Kidney epithelial cell (primary cell): ENCODE measurements around the gene UNKL. TPM values are rescaled to one million over a fixed set of nuclear protein-coding genes. Genes with fewer than 3 reads are reported as not detected.

Experiments
- DNase-seq: peaks from one replicate; pipeline ENCODE4 v3.0.0-alpha.2; 2010; ENCODE audit warnings: low read depth
- H3K27me3 ChIP-seq: 2 replicates; pipeline ENCODE4 v1.6.0; 2011; ENCODE audit warnings: low read length; ENCODE audit not compliant: control insufficient read depth, insufficient read depth
- H3K36me3 ChIP-seq: 2 replicates; pipeline ENCODE4 v1.5.1; 2011; ENCODE audit warnings: low read length; ENCODE audit not compliant: control insufficient read depth, insufficient read depth
- H3K4me3 ChIP-seq: 2 replicates; pipeline ENCODE4 v1.5.1; 2011; ENCODE audit warnings: low read depth, mild to moderate bottlenecking, control low read depth, low read length
- CTCF ChIP-seq: IDR thresholded peaks from 2 replicates; pipeline ENCODE4 v1.5.1; 2011; ENCODE audit warnings: mild to moderate bottlenecking, moderate library complexity, low read length, control low read depth, inconsistent platforms; ENCODE audit not compliant: insufficient read depth, poor library complexity, severe bottlenecking
- total RNA-seq: library from RNA; depleted of rRNA; stranded (reverse); fragments of >200 nt; gene quantifications from 2 replicates; pipeline ENCODE4 v1.2.3, GENCODE V29; 2015

The UNKL gene
- total RNA-seq, 1 donor from 2014 or later, result 19.3 TPM

- H3K36me3 ChIP-seq, result no peaks in the 10 kb centered on the region
- TF ChIP-seq CTCF, result no peak
- no peak overlapping the region for H3K4me3 ChIP-seq
- DNase-seq, result no peak
- peaks cover 9% of the 10 kb centered on the region for H3K27me3 ChIP-seq
Measured at GRCh38 chr16:1438229-1439057, 23.9 kb upstream of the UNKL start.

GRCh38 chr16:1437606-1438005, 23.1 kb upstream of the UNKL start:
- peaks cover 17% of the 10 kb centered on the region for H3K27me3 ChIP-seq
- DNase-seq, result no peak
- H3K36me3 ChIP-seq, result no peaks in the 10 kb centered on the region
- TF ChIP-seq CTCF, result no peak
- H3K4me3 ChIP-seq, result no peak overlapping the region

GRCh38 chr16:1436731-1437355, 22.3 kb upstream of the UNKL start:
- no peak for DNase-seq
- Histone ChIP-seq H3K27me3 (peaks cover 25% of the 10 kb centered on the region), H3K4me3 (no peak overlapping the region), H3K36me3 (no peaks in the 10 kb centered on the region)
- TF ChIP-seq CTCF, result no peak

- no peak overlapping the region for H3K4me3 ChIP-seq
- H3K27me3 ChIP-seq, result peaks cover 31% of the 10 kb centered on the region
- TF ChIP-seq CTCF, result no peak
- DNase-seq, result no peak
- no peaks in the 10 kb centered on the region for H3K36me3 ChIP-seq
Measured at GRCh38 chr16:1435921-1436697, 21.6 kb upstream of the UNKL start.

- Histone ChIP-seq H3K36me3 (no peaks in the 10 kb centered on the region), H3K27me3 (peaks cover 36% of the 10 kb centered on the region), H3K4me3 (no peak overlapping the region)
- TF ChIP-seq CTCF, result no peak
- no peak for DNase-seq
Measured at GRCh38 chr16:1434644-1435592, 20.4 kb upstream of the UNKL start.
